GM12878 (cell line): ENCODE results near the gene ZYG11A. TPM values are rescaled to one million over a fixed set of nuclear protein-coding genes. Genes with fewer than 3 reads are reported as not detected.

Source experiments
- ATAC-seq: fragments of 200-7000 bp; cut with Tn5 transposase; 3 replicates; pipeline ENCODE4 v1.9.1; 2020; ENCODE audit warnings: mild to moderate bottlenecking, moderate library complexity
- BruUV-seq: library from RNA; stranded (reverse); fragments of 400-500 nt; replicated peaks from 2 replicates; lab custom pipeline; 2021; lab: Mats Ljungman, UMichigan
- CTCF ChIA-PET: fragments of 300-600 bp; sonication (Branson Sonifier 250); formaldehyde crosslinking; extraction: SDS; loops from one replicate; lab custom pipeline; 2021; ENCODE audit warnings: inconsistent platforms; lab: Yijun Ruan, JAX
- POLR2A ChIA-PET: fragments of 350-600 bp; formaldehyde crosslinking; extraction: SDS; loops from one replicate; lab custom pipeline; 2021; ENCODE audit warnings: inconsistent platforms; lab: Charles Lee
- RAD21 ChIA-PET: fragments of 300-600 bp; sonication (Branson Sonifier 250); formaldehyde crosslinking; loops from one replicate; lab custom pipeline; 2023; ENCODE audit warnings: antibody characterized with exemption; ENCODE audit not compliant: unreplicated experiment; lab: Charles Lee
- SMC1A ChIA-PET: fragments of 300-600 bp; sonication (Branson Sonifier 250); formaldehyde crosslinking; loops from one replicate; lab custom pipeline; 2023; ENCODE audit not compliant: unreplicated experiment, uncharacterized antibody; lab: Charles Lee
- DNase-seq: peaks from one replicate; pipeline ENCODE4 v3.0.0-alpha.2; 2011; ENCODE audit warnings: low read depth, low spot score
- FAIRE-seq: peaks from 3 replicates; lab custom pipeline; 2011; peaks lifted over from hg19 to GRCh38; lab: Jason Lieb, UNC
- H2AFZ ChIP-seq: 2 replicates; pipeline ENCODE4 v1.6.0; 2011; ENCODE audit warnings: low read depth, low read length, control low read depth; ENCODE audit not compliant: control insufficient read depth
- H3K27ac ChIP-seq: 2 replicates; pipeline ENCODE4 v1.5.1; 2011; ENCODE audit warnings: control low read depth; ENCODE audit not compliant: control insufficient read depth, insufficient read depth
- H3K27me3 ChIP-seq, 2 experiments: replicated peaks in 1 of 2; 2 replicates each; pipeline versions ENCODE4 v1.6.0 to v1.6.1; 2011; ENCODE audit warnings: low read length in 1 of 2; ENCODE audit not compliant: control insufficient read depth in 2 of 2, insufficient read depth in 2 of 2
- H3K36me3 ChIP-seq, 2 experiments: 2 replicates each; pipeline ENCODE4 v1.5.1; 2011; ENCODE audit warnings: low read length in 1 of 2; ENCODE audit not compliant: control insufficient read depth in 2 of 2, insufficient read depth in 2 of 2
- H3K4me1 ChIP-seq: 2 replicates; pipeline ENCODE4 v1.6.1; 2011; ENCODE audit warnings: mild to moderate bottlenecking, low read length, moderate library complexity, mixed read lengths; ENCODE audit not compliant: control insufficient read depth, insufficient read depth
- H3K4me2 ChIP-seq: 2 replicates; pipeline ENCODE4 v1.6.0; 2011; ENCODE audit warnings: control low read depth; ENCODE audit not compliant: control insufficient read depth, insufficient read depth
- H3K4me3 ChIP-seq: fragments of 200-600 bp; sonication (generic); 2 replicates; pipeline ENCODE4 v1.5.1; 2016
- H3K79me2 ChIP-seq: 2 replicates; pipeline ENCODE4 v1.6.0; 2011; ENCODE audit warnings: low read length; ENCODE audit not compliant: control insufficient read depth, insufficient read depth
- H3K9ac ChIP-seq: 2 replicates; pipeline ENCODE4 v1.8.0; 2011; ENCODE audit warnings: low read length, control low read depth, mixed read lengths; ENCODE audit not compliant: control insufficient read depth, insufficient read depth
- H3K9me3 ChIP-seq: replicated peaks from 3 replicates; pipeline ENCODE4 v1.5.1; 2011; ENCODE audit warnings: mild to moderate bottlenecking, low read length; ENCODE audit not compliant: control insufficient read depth, insufficient read depth
- H4K20me1 ChIP-seq: 2 replicates; pipeline ENCODE4 v1.6.0; 2011; ENCODE audit not compliant: control insufficient read depth, insufficient read depth
- ASH2L ChIP-seq: fragments of 300-600, 200-600 bp; sonication (generic); IDR thresholded peaks from 2 replicates; pipeline ENCODE4 v1.6.1; 2017; ENCODE audit warnings: low read depth, mild to moderate bottlenecking, borderline replicate concordance
- CHD4 ChIP-seq: fragments of 200-600 bp; sonication (generic); IDR thresholded peaks from 2 replicates; pipeline ENCODE4 v1.6.1; 2016; ENCODE audit warnings: mild to moderate bottlenecking
- CUX1 ChIP-seq: IDR thresholded peaks from 2 replicates; pipeline ENCODE4 v1.6.1; 2012; ENCODE audit warnings: improper control_type of control experiment, low read depth, low read length; ENCODE audit not compliant: insufficient replicate concordance
- EGR1 ChIP-seq, 2 experiments: IDR thresholded peaks; 1 replicate in 1 of 2; 2 replicates in 1 of 2; pipeline ENCODE4 v1.6.1; 2011 to 2012; ENCODE audit warnings: low read depth in 2 of 2, low read length in 2 of 2, borderline replicate concordance in 1 of 2, mild to moderate bottlenecking in 1 of 2, moderate library complexity in 1 of 2
- FOS ChIP-seq: IDR thresholded peaks from 3 replicates; pipeline ENCODE4 v1.6.1; 2011; ENCODE audit warnings: borderline replicate concordance; ENCODE audit not compliant: insufficient read length; ENCODE audit errors: extremely low read depth
- HCFC1 ChIP-seq: fragments of 150-350 bp; IDR thresholded peaks from 2 replicates; pipeline ENCODE4 v1.6.1; 2014; ENCODE audit warnings: low read length
- IRF5 ChIP-seq: fragments of 450-650 bp; IDR thresholded peaks from 2 replicates; pipeline ENCODE4 v1.6.1; 2017; ENCODE audit warnings: borderline replicate concordance
- MEF2B ChIP-seq: fragments of 450-650 bp; IDR thresholded peaks from 2 replicates; pipeline ENCODE4 v1.6.1; 2018; ENCODE audit warnings: mild to moderate bottlenecking, moderate library complexity; ENCODE audit not compliant: partially characterized antibody, poor library complexity, severe bottlenecking
- MTA3 ChIP-seq: IDR thresholded peaks from 2 replicates; pipeline ENCODE4 v1.6.1; 2012; ENCODE audit warnings: low read length, inconsistent platforms, borderline replicate concordance
- NFYA ChIP-seq: IDR thresholded peaks from 2 replicates; pipeline ENCODE4 v1.6.1; 2011; ENCODE audit warnings: low read depth, mild to moderate bottlenecking, low read length, improper control_type of control experiment, borderline replicate concordance
- NR2C2 ChIP-seq: IDR thresholded peaks from 2 replicates; pipeline ENCODE4 v1.6.1; 2011; ENCODE audit warnings: borderline replicate concordance, low read depth; ENCODE audit not compliant: control insufficient read depth, insufficient read length
- RCOR1 ChIP-seq: conservative IDR thresholded peaks from 2 replicates; pipeline ENCODE4 v1.6.1; 2012; ENCODE audit warnings: low read depth, low read length, improper control_type of control experiment
- SMAD1 ChIP-seq: fragments of 450-650 bp; IDR thresholded peaks from 2 replicates; pipeline ENCODE4 v1.6.1; 2018; ENCODE audit warnings: mild to moderate bottlenecking, low read depth; ENCODE audit not compliant: partially characterized antibody
- SRF ChIP-seq, 2 experiments: IDR thresholded peaks; 2 replicates each; pipeline ENCODE4 v1.6.1; 2011; ENCODE audit warnings: low read depth in 2 of 2, low read length in 2 of 2, mild to moderate bottlenecking in 1 of 2, moderate library complexity in 1 of 2
- SUZ12 ChIP-seq: fragments of 200-600 bp; sonication (generic); IDR thresholded peaks from one replicate; pipeline ENCODE4 v1.6.1; 2018; ENCODE audit warnings: antibody characterized with exemption, mild to moderate bottlenecking; ENCODE audit not compliant: unreplicated experiment
- TBL1XR1 ChIP-seq: IDR thresholded peaks from 2 replicates; pipeline ENCODE4 v1.6.1; 2012; ENCODE audit warnings: low read depth, low read length, improper control_type of control experiment
- TCF3 ChIP-seq: IDR thresholded peaks from 2 replicates; pipeline ENCODE4 v1.6.1; 2012; ENCODE audit warnings: low read depth, mild to moderate bottlenecking, low read length, borderline replicate concordance; ENCODE audit not compliant: insufficient read depth
- WRNIP1 ChIP-seq: IDR thresholded peaks from 2 replicates; pipeline ENCODE4 v1.6.1; 2011; ENCODE audit warnings: low read depth, low read length, improper control_type of control experiment, borderline replicate concordance
- YBX1 ChIP-seq: fragments of 450-650 bp; IDR thresholded peaks from 2 replicates; pipeline ENCODE4 v1.6.1; 2016; ENCODE audit warnings: antibody characterized with exemption
- WGBS: methylation state at CpG from one replicate; pipeline ENCODE4 v1.1.6; 2016; ENCODE audit warnings: low lambda C conversion rate; ENCODE audit not compliant: insufficient replicate concordance, insufficient coverage; ENCODE audit errors: missing lambda C conversion rate; 5-methylcytosine and 5-hydroxymethylcytosine counted together
- in situ Hi-C: fragments of 300-500 bp; cut with MboI; formaldehyde crosslinking; loops from 9 replicates; pipeline ENCODE4 v1.14.3; 2018; ENCODE audit warnings: mixed read lengths
- intact Hi-C: fragments of 100-400 bp; cut with micrococcal nuclease; formaldehyde crosslinking; loops from one replicate; pipeline ENCODE4 v1.14.2; 2022; ENCODE audit not compliant: unreplicated experiment
- polyA plus RNA-seq, 11 experiments: library from polyadenylated mRNA; depleted of rRNA in 4 of 11; unstranded in 6 of 11; stranded (reverse) in 5 of 11; fragments of >200 nt; fragmentation: Nextera tagmentation in 4 of 11; fragmentation: Illumina TruSeq in 1 of 11; extraction: Ambion mirVana in 4 of 11; extraction: Trizol in 1 of 11; gene quantifications; 1 replicate in 1 of 11; 2 replicates in 10 of 11; pipeline versions ENCODE4 v1.2.1 to v1.2.3, GENCODE V29; 2011 to 2016; ENCODE audit warnings: inconsistent platforms in 2 of 11, missing spikeins in 2 of 11, low read depth in 1 of 11
- total RNA-seq, 4 experiments: library from RNA; depleted of rRNA in 3 of 4; stranded (reverse); fragments of >200 nt in 3 of 4; fragmentation: Illumina TruSeq in 1 of 4; extraction: Trizol in 1 of 4; gene quantifications; 2 replicates each; pipeline versions ENCODE4 v1.2.1 to v1.2.3, GENCODE V29; 2013 to 2021

The ZYG11A gene
- total and polyA plus RNA-seq, 10 of the 15 experiments (the other 5 are each of a cell fraction or from before 2014, with no cell fraction given): 0.22 to 6.4 (median 0.68) TPM

GRCh38 chr1:52915855-52916220, 73.3 kb downstream of the ZYG11A start:
- no peak for ATAC-seq
- Histone ChIP-seq H3K79me2 (no peaks in the 10 kb centered on the region), H3K27me3 (no peaks in the 10 kb centered on the region), H3K4me3 (no peak overlapping the region), H3K36me3 (no peaks in the 10 kb centered on the region), H3K4me1 (no peaks in the 10 kb centered on the region), H3K27ac (no peak overlapping the region), H3K9me3 (no peaks in the 10 kb centered on the region), H4K20me1 (no peaks in the 10 kb centered on the region), H2AFZ (no peak overlapping the region), H3K4me2 (no peak overlapping the region), H3K9ac (no peak overlapping the region)
- no peak for FAIRE-seq
- ChIA-PET CTCF (interaction anchor here (1.7 kb wide), 1 partner anchor 268 kb away, joined by 4 read pairs; no protein-coding TSS in a partner anchor), SMC1A (no interaction called here), RAD21 (no interaction called here), POLR2A (no interaction called here)
- no peak for DNase-seq
- 95% methylated on average over 7 of the region's 7 CpGs for WGBS
- intact Hi-C loops: no loop called here
- no peak for TF ChIP-seq CUX1
- TF ChIP-seq NR2C2: no peak
- TF ChIP-seq IRF5: no peak
- TF ChIP-seq MTA3: no peak
- no peak for TF ChIP-seq RCOR1
- TF ChIP-seq NFYA: no peak
- no peak for TF ChIP-seq SUZ12
- no peak for TF ChIP-seq FOS
- no peak for TF ChIP-seq SRF (IDR thresholded peaks at IDR 0.05; ENCODE audit: low read depth in 2 of 2, low read length in 2 of 2)
- no peak for TF ChIP-seq HCFC1
- no peak for TF ChIP-seq CHD4
- TF ChIP-seq TCF3: no peak
- no peak for TF ChIP-seq YBX1
- no peak for TF ChIP-seq ASH2L
- no peak for TF ChIP-seq TBL1XR1
- TF ChIP-seq SMAD1: no peak
- TF ChIP-seq WRNIP1: no peak
- TF ChIP-seq EGR1 (IDR thresholded peaks at IDR 0.05; ENCODE audit: borderline replicate concordance in 1 of 2, low read depth in 2 of 2, low read length in 2 of 2): no peak
- no peak for TF ChIP-seq MEF2B
- BruUV-seq: no TSS peak
- in situ Hi-C loops: loop anchor here (25.0 kb wide), 1 partner anchor 271 kb away; the partner anchor contains the start of gene CPT2
